GM21423 (cell line): ENCODE measurements around the gene NTM.

Source experiments
- ATAC-seq: cut with Tn5 transposase; IDR thresholded peaks from one replicate; pipeline ENCODE4 v1.9.1; 2021; ENCODE audit warnings: mild to moderate bottlenecking, moderate library complexity; ENCODE audit not compliant: unreplicated experiment

The NTM gene

DNA sequence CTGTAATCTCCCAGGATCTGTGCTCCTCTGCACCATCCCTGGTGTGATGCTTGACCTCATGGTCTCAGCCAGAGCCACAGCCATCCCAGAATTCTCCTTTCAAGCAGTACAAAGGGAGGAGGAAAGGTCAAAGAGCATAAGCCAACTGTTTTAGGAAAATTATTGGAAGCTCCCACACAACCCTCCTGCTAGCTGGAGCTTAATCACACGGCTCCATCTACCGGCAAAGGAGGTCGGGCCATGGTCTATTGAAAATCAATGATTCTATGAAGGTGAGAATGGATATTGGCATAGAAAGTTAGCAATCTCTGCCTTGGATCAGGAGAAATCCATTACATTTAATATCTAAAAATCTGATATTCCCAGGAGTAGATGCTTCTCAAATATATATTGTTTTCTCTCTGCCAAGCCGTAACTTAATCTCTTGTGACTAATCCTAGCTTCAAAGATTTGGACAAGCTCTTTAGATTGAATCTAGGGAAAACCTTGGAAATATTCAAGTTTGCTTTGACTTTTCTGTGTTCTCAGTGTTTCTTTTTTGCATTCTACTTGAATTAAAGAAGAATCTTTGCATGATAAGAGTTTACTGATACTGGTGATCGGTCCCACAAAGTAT, 259.6 kb downstream of the NTM start:
- no peak for ATAC-seq

GRCh38 chr11:131632971-131633370, 262.6 kb downstream of the NTM start:
- ATAC-seq: no peak

- no peak for ATAC-seq
Observed at GRCh38 chr11:131633921-131634715, 263.7 kb downstream of the NTM start.

- no peak for ATAC-seq
Observed at GRCh38 chr11:131637469-131638175, 267.2 kb downstream of the NTM start.

DNA sequence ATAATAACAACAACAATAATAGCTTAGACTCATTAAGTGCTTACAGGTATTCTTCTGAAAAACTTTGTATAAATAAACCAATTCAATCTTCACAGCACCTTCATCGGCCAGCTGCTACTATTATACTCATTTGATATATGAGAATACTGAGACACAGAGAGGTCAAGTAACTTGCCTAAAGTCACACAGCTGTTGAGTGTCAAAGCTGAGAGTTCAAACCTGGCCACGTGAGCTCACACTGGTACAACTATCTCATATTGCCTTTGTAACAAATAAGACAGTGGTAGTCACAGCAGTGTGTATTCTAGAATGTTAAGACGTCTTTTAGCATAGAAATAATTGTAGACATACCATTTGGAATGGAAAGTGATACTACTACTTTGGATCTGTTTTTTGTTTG, 268.5 kb downstream of the NTM start:
- no peak for ATAC-seq

- ATAC-seq: no peak
Observed at GRCh38 chr11:131640320-131640719, 269.9 kb downstream of the NTM start.

DNA sequence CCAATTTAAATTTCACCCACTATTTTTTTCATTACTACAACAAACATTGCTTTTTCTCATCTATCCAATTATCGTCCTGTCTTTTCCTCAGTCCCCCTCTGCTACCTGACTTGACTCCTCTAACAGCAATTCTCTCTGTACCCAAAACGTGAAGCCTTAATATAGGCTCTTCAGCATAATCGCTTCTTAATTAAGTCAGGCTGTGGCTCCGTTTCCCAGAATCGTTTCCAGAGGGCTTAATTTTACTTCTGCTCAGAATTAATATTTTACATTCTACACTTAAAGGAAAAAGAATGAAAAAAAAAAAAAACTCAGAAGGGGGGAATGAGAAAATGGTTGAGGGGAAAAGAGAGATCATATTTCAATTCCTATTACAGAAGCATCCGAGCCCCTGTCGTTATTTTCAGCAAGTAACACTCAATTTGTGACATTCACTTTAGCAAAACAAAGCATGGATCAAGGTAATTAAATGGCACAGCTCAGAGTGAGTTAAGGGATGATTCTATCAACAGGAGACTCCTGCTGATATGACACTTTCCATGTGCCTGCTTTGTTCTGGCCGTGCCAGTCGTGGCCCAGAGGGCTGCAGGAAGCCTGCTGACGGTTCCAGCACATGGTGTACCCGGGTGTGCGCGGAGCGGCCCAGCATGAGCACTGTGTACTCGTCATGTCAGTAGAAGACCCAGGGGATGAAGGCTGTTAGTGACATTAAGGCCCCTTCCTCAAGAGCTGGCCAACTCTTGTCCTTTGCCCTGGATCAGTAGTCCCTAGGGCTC, 272.5 kb downstream of the NTM start:
- ATAC-seq: no peak

DNA sequence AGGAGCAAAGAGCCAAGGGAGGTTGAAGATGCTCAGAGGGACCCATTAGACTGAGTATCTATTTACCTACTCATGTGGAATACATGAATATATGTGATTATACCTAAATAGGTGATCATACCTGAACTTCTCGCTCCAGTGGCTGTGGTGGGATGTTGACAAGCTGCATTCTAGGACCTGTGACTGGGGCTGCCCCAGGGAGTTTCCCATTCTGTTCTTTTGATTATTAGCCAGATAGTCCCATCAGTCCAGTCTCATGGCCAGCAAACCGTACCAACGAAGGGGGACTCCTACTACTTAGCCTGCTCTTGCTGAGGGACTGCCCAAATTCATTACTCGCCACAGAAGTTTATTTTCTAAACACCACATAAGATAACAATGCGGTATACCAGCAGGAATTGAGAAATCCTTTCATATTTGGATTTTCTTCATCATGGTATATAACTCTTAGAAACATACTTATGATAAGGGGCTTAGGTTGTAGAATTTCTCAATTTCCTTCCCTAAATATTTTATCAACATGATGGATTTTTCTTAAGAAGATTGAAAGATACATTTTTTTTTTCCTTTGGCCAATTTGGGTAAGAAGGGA, 273.9 kb downstream of the NTM start:
- no peak for ATAC-seq

- ATAC-seq: no peak
Observed at GRCh38 chr11:131645237-131645636, 274.8 kb downstream of the NTM start.

- no peak for ATAC-seq
Observed at GRCh38 chr11:131649856-131650255, 279.4 kb downstream of the NTM start.

DNA sequence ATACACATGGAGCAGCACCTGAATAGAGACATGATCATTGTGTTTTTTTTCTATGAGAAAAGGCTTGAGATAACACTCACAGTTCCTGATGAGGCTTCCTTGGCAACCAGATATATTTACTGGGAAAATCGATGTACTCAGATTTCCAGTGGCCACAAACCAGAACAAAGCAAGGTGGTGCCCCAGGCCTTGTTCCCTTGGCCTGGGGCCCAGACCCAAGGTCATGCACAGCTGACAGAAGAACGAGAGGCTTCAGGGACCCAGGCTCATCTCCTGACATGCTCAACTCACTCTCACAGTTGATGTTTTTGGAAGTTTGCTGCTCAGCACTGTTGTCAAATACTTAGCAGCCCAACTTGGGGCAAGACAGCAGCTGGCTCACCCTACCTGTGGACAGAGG, 281.8 kb downstream of the NTM start:
- no peak for ATAC-seq

DNA sequence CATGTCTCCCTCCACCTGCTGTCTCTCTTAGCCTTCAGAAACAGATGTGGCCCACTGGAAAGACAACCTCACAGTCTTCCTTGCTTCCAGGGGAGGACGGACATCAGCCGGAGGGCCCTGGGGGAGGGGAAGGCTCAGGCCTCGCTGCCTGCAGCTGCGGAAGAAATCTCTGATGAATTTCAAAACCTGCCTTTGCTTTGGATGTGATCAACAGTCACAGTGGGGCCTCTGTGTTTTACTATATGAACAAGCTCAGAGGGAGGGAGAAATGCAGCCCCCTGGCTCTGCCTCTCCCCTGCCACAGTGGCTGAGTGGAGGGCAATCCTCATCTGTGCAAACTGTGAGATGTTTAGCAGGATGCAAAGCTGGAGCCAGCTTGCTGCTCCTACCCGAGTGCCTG, 282.8 kb downstream of the NTM start:
- ATAC-seq: no peak

GRCh38 chr11:131654849-131655248, 284.4 kb downstream of the NTM start:
- ATAC-seq: no peak

- no peak for ATAC-seq
Observed at GRCh38 chr11:131656179-131656838, 285.9 kb downstream of the NTM start.

- no peak for ATAC-seq
Observed at GRCh38 chr11:131656839-131657211, 286.4 kb downstream of the NTM start.

DNA sequence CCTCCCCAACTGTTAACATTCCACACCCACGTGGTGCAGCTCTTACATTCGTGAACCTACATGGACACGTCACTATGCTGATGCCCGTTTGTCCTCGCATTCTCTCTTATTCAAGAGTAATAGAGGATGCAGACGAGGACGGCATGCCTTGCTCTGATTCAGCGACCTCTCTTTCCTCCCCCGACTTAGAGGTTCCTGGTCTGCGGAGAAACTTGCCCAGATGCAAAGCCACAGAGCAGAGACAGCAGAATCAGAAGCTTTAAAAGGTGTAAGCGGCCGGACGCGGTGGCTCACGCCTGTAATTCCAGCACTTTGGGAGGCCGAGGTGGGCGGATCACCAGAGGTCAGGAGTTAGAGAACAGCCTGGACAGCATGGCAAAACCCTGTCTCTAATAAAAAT, 288.0 kb downstream of the NTM start:
- ATAC-seq: no peak

DNA sequence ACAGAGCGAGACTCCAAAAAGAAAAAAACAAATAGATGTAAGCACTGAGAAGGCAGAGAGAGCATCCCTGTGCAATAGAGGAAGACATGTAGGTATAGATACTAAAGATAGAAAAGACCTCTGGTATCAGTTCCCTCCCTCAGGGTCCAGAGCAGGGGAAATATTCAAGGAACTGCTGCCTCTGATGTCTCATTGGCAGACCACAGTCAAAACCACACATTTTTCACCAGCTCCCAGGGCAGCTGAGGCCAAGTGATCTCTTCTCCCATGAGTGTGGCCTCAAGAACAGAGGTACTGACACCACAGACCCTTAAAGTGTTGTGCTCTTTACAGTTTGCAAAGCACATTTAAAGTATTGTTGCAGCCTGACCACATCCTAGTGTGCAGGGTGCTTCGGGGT, 288.5 kb downstream of the NTM start:
- ATAC-seq: peak; percentile 78

DNA sequence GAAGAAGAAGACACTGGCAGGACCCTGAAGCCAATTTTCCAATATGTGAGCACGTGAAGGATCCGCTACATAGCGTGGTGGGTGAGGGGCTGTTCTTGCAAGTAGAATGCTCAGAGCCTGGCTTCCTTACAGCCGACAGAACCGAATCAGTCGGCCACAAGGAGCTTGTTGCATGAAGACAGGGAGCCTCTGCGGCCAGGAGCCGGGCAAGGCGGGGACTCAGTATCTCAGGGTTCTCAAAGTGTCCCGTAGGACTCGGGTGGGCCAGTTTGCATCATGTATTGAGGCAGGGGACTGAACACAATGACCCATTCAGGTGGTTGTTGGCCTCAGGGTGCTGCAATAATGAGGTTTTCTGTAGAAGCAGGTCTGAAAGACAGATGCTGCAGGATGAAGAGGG, 289.5 kb downstream of the NTM start:
- no peak for ATAC-seq

DNA sequence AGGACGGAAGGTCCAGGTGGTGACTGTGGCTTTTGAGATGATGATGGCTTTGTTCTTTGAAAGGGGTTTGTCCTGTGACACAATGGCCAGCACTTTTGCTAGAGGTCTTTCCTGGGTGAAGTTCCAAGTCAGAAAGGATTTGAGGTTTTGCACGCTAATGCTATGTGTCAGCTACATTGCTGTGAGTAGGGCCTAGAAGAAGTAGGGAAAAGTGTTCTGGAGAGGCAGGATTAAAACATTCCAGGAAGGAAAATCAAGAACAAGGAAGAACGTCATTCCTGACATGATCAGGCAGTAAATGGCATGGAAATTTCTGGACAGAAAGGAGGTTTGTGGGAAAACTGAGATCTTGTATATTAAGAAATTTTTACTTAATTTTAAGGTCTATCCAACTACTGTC, 290.7 kb downstream of the NTM start:
- no peak for ATAC-seq

- ATAC-seq: no peak
Observed at GRCh38 chr11:131662317-131662972, 292.0 kb downstream of the NTM start.
